HG03575 (cell line): ENCODE data around the gene BHLHE23.

Experiments used
- ATAC-seq: cut with Tn5 transposase; IDR thresholded peaks from one replicate; pipeline ENCODE4 v1.9.1; 2021; ENCODE audit not compliant: unreplicated experiment, insufficient number of reproducible peaks, low FRiP score; ENCODE audit errors: extremely low read depth

BHLHE23 gene

DNA sequence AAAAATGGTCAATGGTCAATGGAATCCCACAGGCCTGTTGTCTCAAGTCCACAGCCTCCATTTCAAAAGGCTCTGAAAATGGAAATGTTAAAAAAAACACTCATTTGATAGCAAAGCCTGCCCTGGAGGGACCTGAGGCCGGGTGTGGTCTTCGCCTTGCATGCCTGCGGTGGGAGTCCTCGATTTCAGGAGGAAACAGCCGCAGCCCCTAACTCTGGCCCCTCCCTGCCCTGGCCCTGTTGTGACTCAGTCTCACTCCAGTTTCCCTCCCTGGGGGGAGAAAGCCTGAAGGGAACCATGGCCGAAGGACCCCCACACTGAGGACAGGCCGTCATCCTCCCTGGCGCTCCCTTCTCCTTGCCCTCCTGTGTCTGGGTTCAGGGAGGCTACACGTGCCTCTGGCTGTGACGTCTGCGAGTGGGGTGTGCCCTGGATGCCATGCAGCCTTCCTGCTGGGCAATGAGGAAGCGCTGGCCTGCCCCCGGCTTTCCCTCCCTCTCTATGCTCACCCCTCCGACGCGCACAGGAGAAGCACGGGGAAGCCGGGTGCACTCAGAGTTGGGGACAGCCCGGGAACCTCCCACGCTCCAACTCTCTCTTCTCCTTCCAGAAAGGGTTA, 9.2 kb downstream of the BHLHE23 start:
- no peak for ATAC-seq

DNA sequence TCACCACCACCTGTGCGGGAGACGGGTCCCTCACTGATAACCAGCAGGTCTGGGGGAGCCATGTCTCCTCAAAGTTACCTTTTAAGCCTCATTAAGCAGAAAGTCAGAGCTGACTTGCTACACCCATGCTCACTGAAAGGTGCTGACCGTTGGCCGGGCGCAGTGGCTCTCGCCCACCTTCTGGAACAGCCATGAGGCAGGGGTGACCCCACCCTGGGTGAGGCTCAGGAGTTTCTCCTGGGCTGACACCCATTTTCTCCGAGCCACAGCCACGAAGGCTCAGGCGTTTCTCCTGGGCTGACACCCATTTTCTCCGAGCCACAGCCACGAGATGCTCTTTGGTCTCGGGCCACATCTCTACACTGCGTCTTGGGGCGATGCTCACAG, 10.2 kb downstream of the BHLHE23 start:
- no peak for ATAC-seq

GRCh38 chr20:62995898-62996595, 10.7 kb downstream of the BHLHE23 start:
- no peak for ATAC-seq

DNA sequence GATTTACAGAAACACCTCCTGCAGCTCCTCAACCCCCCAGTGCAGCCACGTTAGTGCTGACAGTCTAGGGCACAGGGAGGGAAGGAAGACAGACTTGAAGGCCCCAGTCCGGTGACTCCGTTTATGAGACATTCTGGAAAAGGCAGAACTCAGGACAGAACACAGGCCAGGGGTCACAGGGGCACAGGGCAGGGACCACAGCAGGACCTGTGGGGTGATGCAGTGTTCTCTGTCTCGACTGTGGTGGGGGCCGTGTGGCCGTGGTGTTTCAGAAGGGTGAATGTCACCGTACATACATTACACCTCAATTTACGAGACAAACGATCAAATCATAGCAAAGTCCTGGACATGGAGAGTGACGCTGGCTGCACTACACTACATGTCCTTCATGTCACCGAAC, 11.3 kb downstream of the BHLHE23 start:
- ATAC-seq = no peak

DNA sequence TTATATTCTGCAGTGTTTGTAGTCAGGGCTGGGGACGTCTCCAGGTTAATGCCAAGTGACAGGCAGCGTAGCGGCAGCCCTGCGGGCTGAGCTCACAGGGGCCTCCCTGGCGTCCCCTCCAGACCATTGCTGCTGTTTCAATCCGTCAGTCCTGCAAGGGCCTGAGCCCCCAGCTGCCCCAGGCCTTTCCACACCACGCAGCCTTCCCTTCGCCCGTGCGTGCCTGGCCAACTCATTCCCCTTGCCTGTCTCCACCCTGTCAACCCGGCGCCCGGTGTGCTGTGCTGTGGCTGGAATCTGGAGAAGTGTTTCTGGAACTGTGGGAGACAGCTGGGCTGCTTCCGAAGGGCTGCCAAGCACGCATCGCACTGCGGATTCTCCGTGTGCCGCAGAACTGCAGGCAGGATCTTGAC, 11.9 kb downstream of the BHLHE23 start:
- ATAC-seq = no peak

- ATAC-seq = no peak
These were observed 12.8 kb downstream of the BHLHE23 start for GRCh38 chr20:62993856-62994494.

DNA sequence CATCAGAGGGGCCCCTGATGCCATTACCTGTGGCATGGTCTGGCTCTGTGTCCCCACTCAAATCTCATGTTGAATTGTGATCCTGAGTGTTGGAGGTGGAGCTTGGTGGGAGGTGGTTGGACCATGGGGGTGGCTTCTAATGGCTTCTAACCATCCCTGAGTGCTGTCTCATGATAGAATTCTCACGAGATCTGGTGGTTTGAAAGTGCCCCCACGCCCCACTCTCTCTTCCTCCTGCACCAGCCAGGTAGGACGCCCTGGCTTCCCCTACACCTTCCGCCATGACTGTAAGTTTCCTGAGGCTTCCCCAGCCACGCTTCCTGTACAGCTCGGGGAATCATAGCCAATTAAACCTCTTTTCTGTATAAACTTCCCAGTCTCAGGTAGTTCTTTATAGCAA, 14.9 kb downstream of the BHLHE23 start:
- ATAC-seq = no peak

DNA sequence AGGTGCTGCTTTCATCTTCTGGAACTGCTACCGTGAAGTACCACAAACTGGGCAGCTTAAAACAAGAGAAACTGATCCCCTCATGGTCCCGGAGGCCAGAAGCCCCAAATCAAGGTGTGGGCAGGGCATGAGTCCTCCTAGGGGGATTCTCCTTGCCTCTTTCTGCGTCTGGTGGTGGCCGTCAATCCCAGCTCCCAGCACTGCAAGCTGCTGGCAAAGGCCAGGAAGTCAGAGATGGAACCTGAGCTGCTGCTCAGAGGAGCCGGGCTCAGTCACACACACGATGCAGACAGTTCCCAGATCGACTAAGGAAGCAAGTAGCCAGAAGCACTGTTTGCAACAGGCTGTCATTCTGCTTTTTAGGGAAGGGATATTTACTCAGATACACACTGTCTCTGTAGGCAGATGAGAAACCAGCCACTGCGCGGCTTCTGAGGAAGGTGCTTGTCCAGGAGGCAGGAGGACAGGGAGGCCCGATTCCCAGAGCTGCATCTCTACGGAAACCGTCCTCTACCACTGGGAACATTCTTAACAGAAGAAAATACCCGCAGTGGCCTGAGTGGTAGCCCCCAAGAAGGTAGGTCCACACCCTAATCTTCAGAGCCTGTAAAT, 15.5 kb downstream of the BHLHE23 start:
- ATAC-seq = no peak

GRCh38 chr20:62990306-62990825, 16.4 kb downstream of the BHLHE23 start:
- ATAC-seq = no peak

- no peak for ATAC-seq
These were observed 17.6 kb downstream of the BHLHE23 start for GRCh38 chr20:62989201-62989601.

DNA sequence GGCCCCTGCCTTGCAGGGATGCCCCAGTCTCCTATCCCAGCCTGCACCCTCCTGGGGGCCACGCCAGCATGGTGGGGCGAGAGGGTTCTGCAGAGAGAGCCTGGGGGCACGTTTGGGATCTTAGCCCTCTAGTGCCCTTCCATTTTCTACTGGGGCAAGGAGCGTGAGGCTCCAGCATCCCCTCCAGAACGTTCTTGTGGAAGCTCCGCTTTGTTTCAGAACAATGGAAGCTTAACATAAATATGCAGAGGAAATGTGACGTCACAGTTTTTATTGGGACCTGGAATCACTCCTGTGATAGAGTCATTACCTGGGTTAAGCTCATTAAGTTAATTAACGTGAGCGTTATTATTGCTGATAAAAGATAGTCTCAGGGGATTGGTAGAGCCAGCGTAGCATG, 19.6 kb downstream of the BHLHE23 start:
- ATAC-seq = no peak

DNA sequence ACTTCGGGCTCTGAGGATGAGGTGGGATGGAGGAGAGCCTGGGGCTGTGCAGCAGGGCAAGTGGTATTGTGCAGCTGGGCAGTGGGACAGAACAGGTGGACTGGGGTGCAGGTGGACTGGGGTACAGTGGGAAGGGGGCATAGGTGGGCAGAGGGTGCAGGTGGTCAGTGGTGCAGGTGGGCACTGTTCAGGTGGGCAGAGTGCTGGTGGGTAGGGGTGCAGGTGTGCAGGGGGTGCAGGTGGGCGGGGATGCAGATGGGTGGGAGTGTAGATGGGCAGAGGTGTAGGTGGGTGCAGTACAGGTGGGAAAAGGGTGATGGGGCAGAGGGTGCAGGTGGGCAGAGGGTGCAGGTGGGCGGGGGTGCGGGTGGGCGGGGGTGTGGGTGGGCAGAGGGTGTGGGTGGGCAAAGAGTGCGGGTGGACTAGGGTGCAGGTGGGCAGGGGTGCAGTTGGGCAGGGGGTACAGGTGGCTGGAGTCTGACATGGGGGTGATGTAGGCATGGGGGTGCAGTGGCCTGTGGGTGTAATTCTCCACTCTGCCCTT, 20.4 kb downstream of the BHLHE23 start:
- ATAC-seq = no peak

DNA sequence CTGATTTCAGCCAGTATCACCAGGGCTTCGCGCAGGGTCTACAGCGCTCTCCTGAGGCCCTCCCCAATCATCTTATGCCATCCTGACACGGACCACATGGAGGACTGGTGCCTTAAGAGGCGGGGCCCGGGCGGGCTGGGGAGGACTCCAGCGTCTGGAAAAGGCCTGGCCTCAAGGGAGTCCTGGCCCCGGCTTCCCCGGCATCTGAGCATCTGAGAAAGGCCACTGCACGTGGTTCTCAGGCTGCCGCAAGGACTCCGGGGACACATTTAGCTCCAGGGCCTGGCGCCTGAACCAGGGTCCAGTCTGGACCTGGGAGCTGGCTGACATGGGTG, 21.4 kb downstream of the BHLHE23 start:
- ATAC-seq = no peak

DNA sequence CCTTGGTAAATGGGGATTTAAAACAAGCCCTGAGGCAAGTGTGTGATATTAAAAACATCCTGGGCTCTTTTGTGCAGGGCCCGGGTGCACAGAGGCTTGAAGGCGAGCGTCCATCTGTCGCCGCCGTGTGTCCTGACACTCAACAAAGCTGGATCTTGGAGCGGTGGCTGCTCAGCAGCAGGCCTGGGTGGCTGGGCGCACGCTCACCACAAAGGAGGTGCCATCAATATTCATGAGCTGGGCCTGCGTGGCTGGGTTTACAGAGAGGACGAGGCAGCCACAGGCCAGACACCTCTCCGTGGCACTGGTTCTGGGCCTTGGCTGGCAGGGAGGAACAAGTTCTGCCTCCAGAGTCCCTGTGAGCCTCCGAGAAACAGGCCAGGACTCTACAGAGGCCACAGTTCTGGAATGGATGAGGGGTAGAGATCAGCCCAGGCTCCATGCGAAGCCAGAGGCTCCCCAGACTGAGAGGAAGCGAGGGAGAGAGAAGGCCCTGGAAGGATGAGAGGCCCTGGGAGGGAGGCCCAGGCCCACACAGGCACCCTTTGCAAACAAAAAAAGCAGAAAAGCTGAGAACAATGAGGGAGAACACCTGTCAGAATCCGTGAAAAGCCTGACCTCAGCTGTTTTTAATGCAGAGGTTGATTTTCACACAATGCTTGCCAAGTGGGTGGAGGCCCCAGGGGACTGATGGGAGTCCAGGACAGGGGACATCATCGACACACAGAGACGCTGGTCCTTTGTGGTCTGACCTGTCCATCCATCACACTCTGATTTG, 21.9 kb downstream of the BHLHE23 start:
- ATAC-seq = no peak

DNA sequence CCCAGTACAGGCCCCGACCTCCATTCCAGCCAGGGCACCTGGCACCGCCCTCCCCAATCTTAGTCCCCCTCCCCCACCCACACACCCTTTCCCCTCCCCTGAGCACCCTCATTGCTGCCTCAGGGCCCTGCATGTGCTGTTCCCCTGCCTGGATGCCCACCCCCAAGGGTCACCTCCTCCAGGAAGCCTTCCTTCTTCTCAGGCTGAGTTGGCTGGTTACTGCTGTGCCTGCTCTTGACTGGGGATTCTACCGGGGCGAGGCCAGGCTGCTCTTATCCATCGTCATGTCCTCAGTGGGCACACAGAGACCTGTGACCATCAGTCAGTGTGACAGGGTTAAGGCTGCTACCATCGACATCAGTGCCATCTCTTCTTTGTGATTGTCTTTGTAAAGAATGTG, 23.6 kb downstream of the BHLHE23 start:
- no peak for ATAC-seq

GRCh38 chr20:62982124-62983075, 24.4 kb downstream of the BHLHE23 start:
- ATAC-seq = no peak

GRCh38 chr20:62980970-62981369, 25.8 kb downstream of the BHLHE23 start:
- no peak for ATAC-seq

DNA sequence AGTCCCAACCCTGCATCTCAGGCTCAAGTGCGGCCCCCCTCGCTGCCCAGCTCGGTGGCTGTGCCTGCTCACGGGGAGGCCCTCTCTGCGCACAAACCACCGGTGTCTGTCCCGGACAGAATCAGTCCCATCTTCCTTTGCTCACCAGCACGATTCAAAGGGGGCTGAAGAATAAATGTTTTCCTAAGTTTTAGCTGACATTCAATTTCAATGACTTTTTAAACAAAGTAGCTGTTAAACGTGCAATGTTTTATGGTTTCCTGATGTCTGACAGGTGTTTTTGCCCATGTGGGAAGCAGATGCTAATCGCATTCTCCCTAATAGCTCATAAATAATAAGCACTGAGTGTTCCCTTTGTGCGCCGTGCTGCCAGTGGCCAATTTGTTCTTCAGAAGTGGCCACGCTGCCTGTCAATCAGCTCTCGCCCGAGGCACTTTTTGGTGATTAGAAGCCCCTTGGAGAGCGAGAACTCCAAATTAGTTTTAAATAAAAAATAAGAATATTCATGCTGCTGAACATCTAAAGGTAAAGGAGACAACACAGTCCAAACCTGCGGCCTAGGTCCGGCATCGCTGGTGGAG, 26.3 kb downstream of the BHLHE23 start:
- no peak for ATAC-seq
